ENCODE measurements around the gene GMDS.

DNA sequence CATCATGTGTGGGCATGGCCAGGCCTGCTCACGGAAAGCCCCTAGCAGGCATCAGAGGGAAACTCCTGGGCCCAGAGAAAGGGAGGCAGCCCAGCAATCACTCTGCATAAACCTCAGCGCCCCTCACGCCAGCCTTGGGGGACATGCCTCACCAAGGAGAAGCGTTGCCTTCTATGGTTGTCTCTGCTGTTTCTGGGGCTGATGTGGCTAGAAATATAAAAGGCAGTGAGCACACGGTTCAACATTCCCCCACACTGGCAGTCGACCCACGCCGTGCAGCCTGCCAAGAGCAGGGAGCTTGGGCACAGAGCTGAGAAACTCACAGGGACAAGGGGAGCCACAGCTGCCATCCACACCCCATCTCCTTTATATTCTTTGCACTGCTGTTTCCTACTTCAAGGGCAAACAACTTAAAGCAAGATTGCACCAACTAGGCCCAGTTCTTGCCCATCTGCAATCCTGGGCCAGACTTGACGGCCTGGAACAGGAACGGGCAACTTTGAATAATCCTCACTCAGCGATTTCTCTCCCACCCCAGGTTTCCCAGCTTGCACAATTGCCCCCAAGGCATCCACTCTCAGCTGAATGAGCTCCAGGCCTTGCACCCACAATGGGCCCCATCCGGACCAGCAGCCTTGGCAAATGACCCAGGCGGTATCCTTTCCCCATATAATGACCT, 671.2 kb downstream of the GMDS start:
- TF ChIP-seq, protein P1, sequence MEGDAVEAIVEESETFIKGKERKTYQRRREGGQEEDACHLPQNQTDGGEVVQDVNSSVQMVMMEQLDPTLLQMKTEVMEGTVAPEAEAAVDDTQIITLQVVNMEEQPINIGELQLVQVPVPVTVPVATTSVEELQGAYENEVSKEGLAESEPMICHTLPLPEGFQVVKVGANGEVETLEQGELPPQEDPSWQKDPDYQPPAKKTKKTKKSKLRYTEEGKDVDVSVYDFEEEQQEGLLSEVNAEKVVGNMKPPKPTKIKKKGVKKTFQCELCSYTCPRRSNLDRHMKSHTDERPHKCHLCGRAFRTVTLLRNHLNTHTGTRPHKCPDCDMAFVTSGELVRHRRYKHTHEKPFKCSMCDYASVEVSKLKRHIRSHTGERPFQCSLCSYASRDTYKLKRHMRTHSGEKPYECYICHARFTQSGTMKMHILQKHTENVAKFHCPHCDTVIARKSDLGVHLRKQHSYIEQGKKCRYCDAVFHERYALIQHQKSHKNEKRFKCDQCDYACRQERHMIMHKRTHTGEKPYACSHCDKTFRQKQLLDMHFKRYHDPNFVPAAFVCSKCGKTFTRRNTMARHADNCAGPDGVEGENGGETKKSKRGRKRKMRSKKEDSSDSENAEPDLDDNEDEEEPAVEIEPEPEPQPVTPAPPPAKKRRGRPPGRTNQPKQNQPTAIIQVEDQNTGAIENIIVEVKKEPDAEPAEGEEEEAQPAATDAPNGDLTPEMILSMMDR (IDR thresholded peaks at IDR 0.05): no peak
- TF ChIP-seq POLR2A (IDR thresholded peaks at IDR 0.05): no peak

All from heart left ventricle (tissue), 13 donors.